ENCODE results near the gene DPY19L1. TPM values are rescaled to one million over a fixed set of nuclear protein-coding genes. Genes with fewer than 3 reads are reported as not detected.
"Not testable (repeated sequence)": the region's sequence is repeated elsewhere in the genome, so short reads cannot be mapped to it uniquely, and the experiment has no call there.

Gene DPY19L1
- total RNA-seq (2021) (14.9 to 17.7 TPM (median 15.5 TPM) in 3 replicates), Bru-seq, nascent RNA (percentile 70 among the genes with signal in this experiment)
- long read RNA-seq, experiment 1, full-length matches to known transcripts = 51 of 80 reads
- long read RNA-seq, experiment 1, partial matches to known transcripts = 14 of 80 reads
- long read RNA-seq, experiment 1, other reads (novel, unspliced or antisense) = 15 of 80 reads
- long read RNA-seq, experiment 2, full-length matches to known transcripts = 7 of 33 reads
- long read RNA-seq, experiment 2, partial matches to known transcripts = 6 of 33 reads
- long read RNA-seq, experiment 2, other reads (novel, unspliced or antisense) = 20 of 33 reads
- long read RNA-seq, experiment 3, partial matches to known transcripts = 0 of 2 reads
- long read RNA-seq, experiment 3, other reads (novel, unspliced or antisense) = 2 of 2 reads

- TF ChIP-seq ZNF423 (CRISPR knock-in tag; IDR thresholded peaks at IDR 0.05) (peak; percentile 28; the same call in 1 of the 2 replicates), CBFB (CRISPR knock-in tag; IDR thresholded peaks at IDR 0.05; ENCODE audit: low read depth) (no peak)
- DNase-seq (ENCODE audit: low spot score) (no peak), ATAC-seq (no peak)
- Mint-ChIP-seq H3K36me3 (no peaks in the 10 kb centered on the region), H3K4me3 (peak within 1 kb of the TSS; percentile 96), H3K9me3 (no peaks in the 10 kb centered on the region), H3K27me3 (ENCODE audit: low read depth) (0 out of 2 replicates have a peak, but pooled peaks cover under 1% of the 10 kb centered on the region), H3K4me1 (peaks cover 37% of the 10 kb centered on the region), H3K27ac (peak within 1 kb of the TSS; percentile 86)
- POLR2A ChIA-PET = no interaction called here
- CTCF ChIA-PET = interaction anchor here (0.5 to 2.2 kb wide), 10 partner anchors 11 to 1043 kb away, joined by 3 to 9 read pairs (median 3); partner anchors contain the start of gene NPSR1
Observed at GRCh38 chr7:35037211-35037525, at the start of gene DPY19L1. Gene DPY19L1, minus strand, starts transcription at chr7:35037485. Its CDS starts 91 bp downstream, at chr7:35037394.

DNA sequence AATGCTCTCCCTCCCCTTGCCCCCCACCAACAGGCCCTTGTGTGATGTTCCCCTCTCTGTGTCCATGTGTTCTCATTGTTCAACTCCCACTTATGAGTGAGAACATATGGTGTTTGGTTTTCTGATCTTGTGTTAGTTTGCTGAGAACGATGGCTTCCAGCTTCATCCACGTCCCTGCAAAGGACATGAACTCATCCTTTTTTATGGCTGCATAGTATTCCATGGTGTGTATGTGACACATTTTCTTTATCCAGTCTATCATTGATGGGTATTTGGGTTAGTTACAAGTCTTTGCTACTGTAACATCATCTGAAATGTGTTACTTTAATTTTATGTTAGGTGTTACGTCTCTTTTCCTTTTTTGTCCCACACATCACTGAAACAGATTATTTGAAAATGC is 42.2 kb upstream of the DPY19L1 start:
- CTCF ChIA-PET; DNase-seq (ENCODE audit: low spot score); H3K4me1 Mint-ChIP-seq; H3K27ac Mint-ChIP-seq; H3K36me3 Mint-ChIP-seq; H3K4me3 Mint-ChIP-seq; ATAC-seq; H3K27me3 Mint-ChIP-seq (ENCODE audit: low read depth); POLR2A ChIA-PET: not testable (repeated sequence)
- peaks cover 14% of the 10 kb centered on the region for H3K9me3 Mint-ChIP-seq

- H3K36me3 Mint-ChIP-seq; CTCF ChIA-PET; H3K27ac Mint-ChIP-seq; ATAC-seq; H3K27me3 Mint-ChIP-seq (ENCODE audit: low read depth); DNase-seq (ENCODE audit: low spot score); H3K4me3 Mint-ChIP-seq; H3K9me3 Mint-ChIP-seq; POLR2A ChIA-PET: not testable (repeated sequence)
- peaks cover 11% of the 10 kb centered on the region for H3K4me1 Mint-ChIP-seq
Observed at GRCh38 chr7:35074008-35074407, 36.7 kb upstream of the DPY19L1 start.

DNA sequence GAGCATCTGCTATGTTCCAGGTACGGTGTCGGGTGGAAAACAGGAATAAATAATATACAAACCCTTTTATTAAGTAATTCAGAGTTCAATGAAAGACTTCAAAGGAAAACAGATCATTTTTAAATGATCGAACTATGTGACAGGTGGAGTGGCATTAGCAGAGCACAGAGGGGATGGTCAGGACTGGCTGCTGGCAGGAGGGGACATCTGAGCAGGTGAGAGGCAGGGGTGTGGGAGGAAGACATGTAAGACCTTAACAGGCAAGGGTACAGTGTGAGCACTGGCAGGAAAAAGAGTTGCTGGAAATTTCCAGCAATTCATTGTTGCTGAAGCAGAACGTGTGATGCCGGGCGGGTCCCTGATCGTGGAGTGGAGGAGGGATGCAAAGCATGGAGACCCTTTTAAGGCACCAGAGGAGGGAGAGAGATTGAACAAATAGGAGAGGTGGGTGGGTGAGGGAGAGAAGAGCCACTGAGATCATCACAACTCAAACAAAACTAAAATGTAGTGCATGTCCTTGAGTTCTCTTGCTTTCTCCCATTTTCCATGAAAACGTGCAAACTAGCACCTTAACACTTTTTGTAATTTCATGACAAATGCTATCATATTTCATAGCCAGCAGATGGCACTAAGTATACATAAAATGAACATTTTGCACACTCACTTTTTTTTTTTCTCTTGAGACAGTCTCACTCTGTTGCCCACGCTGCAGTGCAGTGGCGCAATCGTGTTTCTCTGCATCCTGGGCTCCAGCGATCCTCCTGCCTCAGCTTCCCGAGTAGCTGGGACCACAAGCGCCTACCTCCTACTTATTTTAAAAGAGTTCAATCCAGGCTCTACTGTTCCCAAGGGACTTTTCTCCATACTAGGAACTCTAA is 35.9 kb upstream of the DPY19L1 start:
- CTCF ChIA-PET; H3K36me3 Mint-ChIP-seq; DNase-seq (ENCODE audit: low spot score); H3K9me3 Mint-ChIP-seq; POLR2A ChIA-PET; H3K27ac Mint-ChIP-seq; H3K4me3 Mint-ChIP-seq; H3K27me3 Mint-ChIP-seq (ENCODE audit: low read depth): not testable (repeated sequence)
- H3K4me1 Mint-ChIP-seq = peaks cover 18% of the 10 kb centered on the region
- peak; percentile 46 for ATAC-seq

GRCh38 chr7:35069084-35069483 is 31.8 kb upstream of the DPY19L1 start:
- H3K4me3 Mint-ChIP-seq; POLR2A ChIA-PET; CTCF ChIA-PET; H3K9me3 Mint-ChIP-seq; H3K36me3 Mint-ChIP-seq; H3K27me3 Mint-ChIP-seq (ENCODE audit: low read depth); H3K27ac Mint-ChIP-seq; DNase-seq (ENCODE audit: low spot score); ATAC-seq: not testable (repeated sequence)
- peaks cover 18% of the 10 kb centered on the region for H3K4me1 Mint-ChIP-seq

DNA sequence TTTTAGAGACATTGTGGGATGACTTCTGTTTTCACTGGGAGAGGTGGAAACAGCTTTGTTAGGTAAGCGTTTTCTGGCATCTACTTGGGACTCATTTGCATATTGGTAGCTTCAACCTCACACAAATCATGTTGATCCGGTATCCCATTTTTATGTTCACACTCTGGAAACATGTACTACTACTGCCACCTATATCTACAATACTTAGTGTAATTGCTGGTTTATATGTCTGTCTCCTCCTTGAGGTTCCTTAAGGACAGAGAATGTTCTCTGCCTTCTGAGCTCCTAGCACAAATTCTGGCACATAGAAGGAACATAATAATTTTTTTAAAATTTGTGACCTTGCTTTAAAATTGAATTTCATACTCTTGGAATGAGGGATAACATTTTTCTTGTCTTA is 28.1 kb upstream of the DPY19L1 start:
- H3K9me3 Mint-ChIP-seq; DNase-seq (ENCODE audit: low spot score); POLR2A ChIA-PET; H3K4me3 Mint-ChIP-seq; H3K27me3 Mint-ChIP-seq (ENCODE audit: low read depth); ATAC-seq; H3K36me3 Mint-ChIP-seq; CTCF ChIA-PET; H3K27ac Mint-ChIP-seq: not testable (repeated sequence)
- peaks cover 14% of the 10 kb centered on the region for H3K4me1 Mint-ChIP-seq

DNA sequence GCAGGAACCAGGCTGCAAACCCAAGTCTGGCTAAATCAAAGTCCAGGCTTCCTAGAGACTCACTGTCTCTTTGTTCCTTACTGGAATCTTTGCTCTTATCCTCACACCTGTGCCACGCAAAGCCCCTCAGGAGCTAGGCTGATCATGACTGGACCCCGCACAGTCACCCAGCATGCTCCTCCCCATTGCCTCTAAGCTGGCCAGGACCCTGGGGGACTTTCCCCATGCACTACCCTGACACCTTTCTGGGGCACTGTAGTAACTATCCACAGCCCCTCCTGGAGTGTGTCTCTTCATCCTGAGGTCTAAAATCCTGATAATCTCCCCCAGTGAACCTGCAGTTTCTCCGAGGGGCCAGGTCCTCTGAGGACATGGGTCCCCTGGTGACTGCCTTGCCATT is 21.3 kb upstream of the DPY19L1 start:
- POLR2A ChIA-PET; DNase-seq (ENCODE audit: low spot score); H3K4me3 Mint-ChIP-seq; H3K36me3 Mint-ChIP-seq; ATAC-seq; H3K27ac Mint-ChIP-seq; H3K9me3 Mint-ChIP-seq; CTCF ChIA-PET; H3K27me3 Mint-ChIP-seq (ENCODE audit: low read depth): not testable (repeated sequence)
- peaks cover 17% of the 10 kb centered on the region for H3K4me1 Mint-ChIP-seq

DNA sequence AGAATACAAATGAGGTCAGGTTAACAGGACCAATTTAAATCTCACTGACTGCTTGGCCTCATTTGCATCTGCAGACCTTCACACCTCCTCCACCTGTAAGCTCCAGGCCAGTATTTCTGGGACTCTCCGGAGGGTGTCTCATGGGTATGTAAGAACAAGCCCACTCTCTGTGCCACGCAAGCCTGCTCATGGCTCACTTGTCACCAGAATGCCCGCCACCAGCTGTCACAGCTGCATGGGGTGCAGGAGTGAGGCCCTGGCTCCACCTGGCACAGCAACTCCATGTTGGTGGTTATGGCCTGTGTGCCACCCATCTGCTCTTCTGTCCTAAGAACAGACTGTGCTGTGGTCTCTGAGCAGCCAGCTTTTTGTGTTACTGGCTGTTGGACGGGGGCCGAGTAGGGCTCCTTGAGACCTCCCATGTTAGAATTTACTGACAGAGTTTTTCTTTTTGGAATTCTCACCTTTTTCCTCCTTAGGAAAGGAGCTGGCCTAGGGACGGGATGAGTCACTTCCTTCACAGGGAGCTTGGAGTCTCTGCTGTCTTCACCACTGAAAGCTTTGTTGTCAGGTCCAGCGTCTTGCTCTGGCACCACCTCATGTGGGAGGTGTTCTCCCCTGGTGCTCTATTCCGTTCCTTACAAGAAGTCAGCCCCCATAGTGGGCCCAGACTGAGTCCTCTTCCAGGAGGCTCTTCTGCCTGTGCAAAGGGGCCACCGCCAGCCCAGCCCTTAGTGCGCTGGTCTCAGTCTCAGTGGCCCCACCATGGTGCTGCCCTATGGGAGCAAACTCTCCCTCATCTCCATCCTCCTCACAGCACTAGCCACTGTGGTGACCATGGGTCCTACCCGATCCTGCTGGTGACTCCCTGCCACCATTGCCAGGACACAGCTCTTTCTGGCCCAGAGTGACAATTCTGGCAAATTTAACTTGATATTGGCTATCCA is 20.5 kb upstream of the DPY19L1 start:
- H3K36me3 Mint-ChIP-seq; H3K27ac Mint-ChIP-seq; POLR2A ChIA-PET; H3K4me3 Mint-ChIP-seq; H3K9me3 Mint-ChIP-seq; CTCF ChIA-PET; H3K27me3 Mint-ChIP-seq (ENCODE audit: low read depth); DNase-seq (ENCODE audit: low spot score); ATAC-seq: not testable (repeated sequence)
- H3K4me1 Mint-ChIP-seq = peaks cover 18% of the 10 kb centered on the region

- CTCF ChIA-PET; POLR2A ChIA-PET; H3K36me3 Mint-ChIP-seq; H3K27me3 Mint-ChIP-seq (ENCODE audit: low read depth); H3K4me3 Mint-ChIP-seq; H3K27ac Mint-ChIP-seq; DNase-seq (ENCODE audit: low spot score); H3K9me3 Mint-ChIP-seq: not testable (repeated sequence)
- H3K4me1 Mint-ChIP-seq = peaks cover 18% of the 10 kb centered on the region
- peak; percentile 74 for ATAC-seq
Observed at GRCh38 chr7:35055733-35056132, 18.4 kb upstream of the DPY19L1 start.

DNA sequence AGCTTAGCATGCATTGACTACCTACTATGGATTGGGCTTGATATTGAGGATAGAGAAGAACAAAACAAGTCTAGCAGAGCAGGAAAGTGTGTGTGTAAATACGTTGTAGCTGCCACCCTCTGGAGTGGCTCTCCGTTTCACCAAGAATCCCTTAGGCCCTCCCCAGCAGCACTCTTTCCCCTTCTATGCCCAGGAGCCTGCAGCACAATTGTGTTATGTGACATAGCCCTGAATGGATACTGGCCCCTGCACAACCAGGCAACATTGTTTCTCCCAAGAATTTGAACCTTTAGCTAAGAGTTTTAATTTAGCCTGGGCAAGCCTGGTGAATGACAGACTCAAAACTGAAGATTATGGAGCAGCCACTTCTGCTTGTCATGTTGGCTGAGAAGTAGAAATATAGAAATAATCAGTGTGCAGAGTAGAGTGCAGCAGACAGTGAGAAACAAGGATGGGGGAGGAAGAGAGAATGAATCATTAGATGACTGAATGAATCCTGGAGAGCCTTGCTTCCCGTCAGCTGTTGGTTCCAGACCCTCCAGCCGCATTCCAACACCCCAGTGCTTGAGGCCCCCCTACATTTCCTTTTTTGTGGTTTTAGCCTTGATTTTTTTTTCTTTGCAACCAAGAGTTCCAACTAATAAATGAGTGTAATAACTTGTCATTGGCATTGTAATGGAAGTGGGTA is 16.3 kb upstream of the DPY19L1 start:
- DNase-seq (ENCODE audit: low spot score); H3K9me3 Mint-ChIP-seq; ATAC-seq; H3K27me3 Mint-ChIP-seq (ENCODE audit: low read depth); H3K4me3 Mint-ChIP-seq; H3K36me3 Mint-ChIP-seq; H3K27ac Mint-ChIP-seq; POLR2A ChIA-PET; CTCF ChIA-PET: not testable (repeated sequence)
- H3K4me1 Mint-ChIP-seq = peaks cover 18% of the 10 kb centered on the region

GRCh38 chr7:35048390-35048789 is 11.1 kb upstream of the DPY19L1 start:
- CTCF ChIA-PET; H3K4me1 Mint-ChIP-seq; H3K4me3 Mint-ChIP-seq; DNase-seq (ENCODE audit: low spot score); H3K9me3 Mint-ChIP-seq; H3K27me3 Mint-ChIP-seq (ENCODE audit: low read depth); H3K36me3 Mint-ChIP-seq; H3K27ac Mint-ChIP-seq; ATAC-seq; POLR2A ChIA-PET: not testable (repeated sequence)
